Skeletal muscle satellite cell (primary cell): ENCODE data around the gene DMD.
A peak's percentile ranks its signal among the peaks of the same experiment; 100 is the strongest.

Source experiments
- H3K27me3 ChIP-seq: 2 replicates; pipeline ENCODE4 v1.7.0; 2013; ENCODE audit warnings: low read length; ENCODE audit not compliant: control insufficient read depth, insufficient read depth
- H3K36me3 ChIP-seq: 2 replicates; pipeline ENCODE4 v1.7.0; 2013; ENCODE audit warnings: mild to moderate bottlenecking, control low read depth, low read length; ENCODE audit not compliant: insufficient read depth
- H3K4me1 ChIP-seq: 2 replicates; pipeline ENCODE4 v1.7.0; 2013; ENCODE audit warnings: low read length; ENCODE audit not compliant: control insufficient read depth, insufficient read depth
- H3K4me2 ChIP-seq: 2 replicates; pipeline ENCODE4 v1.7.0; 2013; ENCODE audit warnings: mild to moderate bottlenecking, low read length
- H3K4me3 ChIP-seq: 2 replicates; pipeline ENCODE4 v1.7.0; 2013; ENCODE audit warnings: low read length
- H3K9ac ChIP-seq: 2 replicates; pipeline ENCODE4 v1.7.0; 2013; ENCODE audit warnings: mild to moderate bottlenecking, low read depth, low read length, moderate library complexity
- H3K9me3 ChIP-seq: replicated peaks from 2 replicates; pipeline ENCODE4 v1.7.0; 2013; ENCODE audit warnings: mild to moderate bottlenecking, control low read depth, low read length

The DMD gene

GRCh38 chrX:31921236-31921635 lies 1290.1 kb downstream of the DMD start:
- Histone ChIP-seq H3K4me1 (no peaks in the 10 kb centered on the region), H3K4me3 (no peak overlapping the region), H3K9me3 (no peaks in the 10 kb centered on the region), H3K9ac (no peak overlapping the region), H3K36me3 (no peaks in the 10 kb centered on the region), H3K27me3 (no peaks in the 10 kb centered on the region), H3K4me2 (peak overlapping the region; percentile 40)

DNA sequence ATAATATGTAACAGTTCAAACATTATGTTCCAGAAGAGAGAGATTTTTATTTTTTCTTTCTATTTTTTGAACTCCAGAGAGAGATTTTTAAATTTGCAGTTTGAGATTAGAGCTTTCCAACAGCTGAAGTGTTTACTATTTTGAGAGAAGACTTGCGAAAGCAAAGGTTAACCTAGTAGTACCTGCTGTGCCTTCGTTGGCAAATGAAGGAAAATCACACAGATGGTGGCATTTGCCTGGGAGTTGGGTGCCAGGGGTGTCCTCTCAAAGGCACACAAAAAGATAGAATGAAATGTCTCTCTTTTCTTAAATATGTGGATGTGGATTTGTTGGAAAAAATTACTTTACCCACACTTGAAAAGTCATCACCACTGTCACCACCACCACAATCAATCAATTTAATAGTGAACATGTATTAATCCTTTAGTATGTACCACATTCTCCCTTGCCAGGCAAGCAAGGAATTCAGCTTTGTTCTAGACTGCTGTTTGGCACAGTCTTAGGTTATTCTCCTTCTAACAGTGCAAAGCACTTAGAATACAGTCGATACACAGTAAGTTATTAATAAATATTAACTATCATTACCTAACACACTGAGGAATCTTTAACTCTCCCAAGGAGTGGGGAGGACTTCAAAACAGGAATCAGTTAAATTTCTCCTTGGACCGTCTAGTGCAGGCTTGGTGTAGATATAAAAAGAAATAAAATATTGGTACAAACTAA lies 1301.3 kb downstream of the DMD start:
- no peak overlapping the region for H3K9ac ChIP-seq
- H3K4me3 ChIP-seq, result no peak overlapping the region
- H3K36me3 ChIP-seq, result no peaks in the 10 kb centered on the region
- no peak overlapping the region for H3K4me2 ChIP-seq
- no peaks in the 10 kb centered on the region for H3K27me3 ChIP-seq
- no peaks in the 10 kb centered on the region for H3K4me1 ChIP-seq
- no peaks in the 10 kb centered on the region for H3K9me3 ChIP-seq

DNA sequence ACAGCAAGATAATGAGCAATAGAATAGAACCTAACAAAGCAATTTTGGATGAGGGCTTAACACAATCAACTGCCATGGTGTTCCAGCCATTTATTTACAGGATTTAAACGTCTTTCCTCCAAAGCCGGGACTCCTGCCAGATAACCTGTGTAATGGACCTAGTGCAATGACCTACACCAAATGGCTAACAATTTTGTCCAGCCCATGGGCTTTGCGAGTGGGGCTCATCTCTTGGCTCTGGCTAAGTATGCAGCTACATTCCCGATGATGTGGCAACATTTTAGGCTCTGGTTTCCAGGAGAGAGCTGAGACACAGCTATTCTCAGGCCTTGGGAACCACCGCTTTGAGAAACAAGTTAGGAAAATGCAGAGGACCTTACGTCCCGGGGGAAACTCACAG lies 1317.2 kb downstream of the DMD start:
- no peaks in the 10 kb centered on the region for H3K4me1 ChIP-seq
- H3K4me3 ChIP-seq, result no peak overlapping the region
- H3K36me3 ChIP-seq, result no peaks in the 10 kb centered on the region
- no peak overlapping the region for H3K4me2 ChIP-seq
- H3K9ac ChIP-seq, result no peak overlapping the region
- no peaks in the 10 kb centered on the region for H3K27me3 ChIP-seq
- H3K9me3 ChIP-seq, result no peaks in the 10 kb centered on the region

GRCh38 chrX:31893525-31893924 lies 1317.8 kb downstream of the DMD start:
- Histone ChIP-seq H3K4me2 (no peak overlapping the region), H3K4me3 (no peak overlapping the region), H3K27me3 (no peaks in the 10 kb centered on the region), H3K36me3 (no peaks in the 10 kb centered on the region), H3K9ac (no peak overlapping the region), H3K4me1 (no peaks in the 10 kb centered on the region), H3K9me3 (no peaks in the 10 kb centered on the region)

GRCh38 chrX:31889088-31889487 lies 1322.3 kb downstream of the DMD start:
- no peaks in the 10 kb centered on the region for H3K36me3 ChIP-seq
- no peaks in the 10 kb centered on the region for H3K9me3 ChIP-seq
- H3K27me3 ChIP-seq, result no peaks in the 10 kb centered on the region
- no peak overlapping the region for H3K4me3 ChIP-seq
- H3K9ac ChIP-seq, result no peak overlapping the region
- no peak overlapping the region for H3K4me2 ChIP-seq
- no peaks in the 10 kb centered on the region for H3K4me1 ChIP-seq

DNA sequence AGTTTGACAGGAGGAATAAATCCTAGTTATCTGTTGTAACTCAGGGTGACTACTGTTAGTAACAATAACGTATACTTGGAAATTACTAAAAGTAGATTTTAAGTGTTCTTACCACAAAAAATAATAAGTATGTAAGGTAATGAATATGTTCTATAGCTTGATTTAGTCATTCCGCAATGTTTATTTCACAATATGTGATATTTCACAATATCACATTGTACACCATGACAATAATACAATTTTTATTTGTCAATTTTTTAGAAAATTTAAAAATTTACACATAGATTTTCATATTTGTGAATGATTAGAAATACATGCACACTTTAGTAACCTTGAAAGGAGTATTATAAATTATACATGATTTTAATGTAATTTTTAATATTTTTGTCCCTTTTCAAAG lies 1326.8 kb downstream of the DMD start:
- Histone ChIP-seq H3K4me2 (no peak overlapping the region), H3K9me3 (no peaks in the 10 kb centered on the region), H3K9ac (no peak overlapping the region), H3K4me1 (no peaks in the 10 kb centered on the region), H3K27me3 (no peaks in the 10 kb centered on the region), H3K4me3 (no peak overlapping the region), H3K36me3 (no peaks in the 10 kb centered on the region)

DNA sequence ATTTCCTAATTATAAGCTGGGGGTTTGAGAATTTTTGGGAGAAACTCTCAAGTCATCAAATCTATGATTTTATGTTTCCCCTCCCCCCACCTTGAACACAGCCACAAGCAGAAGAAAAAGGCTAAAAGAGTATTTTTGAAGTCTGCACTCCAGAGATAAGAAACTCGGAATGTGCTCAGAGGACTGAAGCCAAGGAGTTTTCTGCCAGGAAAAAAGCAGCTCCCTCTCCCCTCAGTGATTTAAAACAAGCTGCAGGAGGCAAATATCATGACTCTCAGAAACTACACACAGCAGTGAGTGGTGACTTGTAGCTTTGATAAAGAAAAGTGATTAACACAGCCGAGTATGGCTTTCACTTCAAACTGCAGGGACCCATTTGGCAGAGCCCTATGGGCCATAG lies 1339.3 kb downstream of the DMD start:
- Histone ChIP-seq H3K4me3 (no peak overlapping the region), H3K27me3 (no peaks in the 10 kb centered on the region), H3K9me3 (no peaks in the 10 kb centered on the region), H3K4me2 (no peak overlapping the region), H3K4me1 (no peaks in the 10 kb centered on the region), H3K36me3 (no peaks in the 10 kb centered on the region), H3K9ac (no peak overlapping the region)

DNA sequence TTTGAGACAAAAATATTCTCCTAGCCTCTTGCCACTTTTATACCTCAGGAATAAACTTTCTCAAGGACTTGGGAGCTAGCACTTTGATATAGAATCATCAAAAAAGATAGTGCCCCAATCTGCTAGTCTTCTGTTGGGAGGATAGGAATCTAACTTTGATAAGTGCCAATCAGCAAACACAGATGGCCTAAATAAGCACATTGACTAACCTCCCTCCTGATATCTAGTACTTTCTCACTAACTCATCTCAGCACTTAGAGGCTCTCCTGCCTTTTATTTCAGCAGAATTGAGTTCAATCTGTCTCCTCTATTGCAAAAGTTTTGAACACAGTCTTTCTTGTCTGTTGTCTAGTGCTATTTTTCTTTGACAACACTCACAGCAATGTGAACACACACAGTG lies 1341.1 kb downstream of the DMD start:
- no peaks in the 10 kb centered on the region for H3K27me3 ChIP-seq
- no peak overlapping the region for H3K4me3 ChIP-seq
- H3K9me3 ChIP-seq, result no peaks in the 10 kb centered on the region
- H3K36me3 ChIP-seq, result no peaks in the 10 kb centered on the region
- no peaks in the 10 kb centered on the region for H3K4me1 ChIP-seq
- H3K4me2 ChIP-seq, result no peak overlapping the region
- no peak overlapping the region for H3K9ac ChIP-seq

DNA sequence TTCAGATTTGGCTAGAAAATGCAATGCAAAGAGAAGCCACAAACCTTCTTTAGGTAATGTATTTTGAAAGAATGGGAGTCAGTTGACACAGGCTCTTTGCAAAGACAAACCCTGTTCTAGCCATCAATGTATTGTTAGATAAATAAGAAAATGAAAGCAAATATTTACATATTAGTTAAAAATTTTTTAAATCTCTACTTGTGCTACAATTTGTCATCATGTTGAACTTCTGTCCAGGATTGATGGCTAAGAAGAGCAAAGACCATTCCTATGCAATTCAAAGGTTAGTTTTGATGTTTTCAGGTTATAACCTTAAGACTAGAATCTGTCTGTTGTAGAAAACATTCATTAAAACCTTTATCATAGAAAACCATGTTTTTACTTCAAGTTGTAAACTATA lies 1350.7 kb downstream of the DMD start:
- no peak overlapping the region for H3K9ac ChIP-seq
- no peaks in the 10 kb centered on the region for H3K4me1 ChIP-seq
- no peaks in the 10 kb centered on the region for H3K36me3 ChIP-seq
- no peaks in the 10 kb centered on the region for H3K27me3 ChIP-seq
- H3K4me2 ChIP-seq, result no peak overlapping the region
- H3K9me3 ChIP-seq, result no peaks in the 10 kb centered on the region
- no peak overlapping the region for H3K4me3 ChIP-seq

DNA sequence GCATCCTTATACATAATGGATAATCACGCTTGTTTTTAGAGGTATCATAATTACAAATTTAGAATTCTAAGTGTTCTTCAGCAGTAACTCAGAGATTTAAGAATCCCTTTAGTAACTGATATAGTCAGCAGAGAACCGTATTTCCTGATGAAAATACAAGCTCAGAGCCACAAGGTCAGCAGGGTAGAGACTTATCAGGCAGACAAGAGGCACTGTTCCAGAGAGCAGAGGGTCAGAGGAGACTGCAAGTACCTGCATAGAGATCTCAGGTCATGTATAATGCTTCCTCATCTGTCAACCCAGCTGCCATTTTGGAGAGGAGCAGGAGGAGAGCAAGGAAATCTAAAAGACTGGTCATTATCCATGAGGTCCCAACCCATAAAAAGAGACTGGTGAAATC lies 1352.4 kb downstream of the DMD start:
- Histone ChIP-seq H3K4me2 (no peak overlapping the region), H3K27me3 (no peaks in the 10 kb centered on the region), H3K9me3 (no peaks in the 10 kb centered on the region), H3K36me3 (no peaks in the 10 kb centered on the region), H3K9ac (no peak overlapping the region), H3K4me1 (no peaks in the 10 kb centered on the region), H3K4me3 (no peak overlapping the region)

GRCh38 chrX:31854716-31855115 lies 1356.6 kb downstream of the DMD start:
- Histone ChIP-seq H3K27me3 (no peaks in the 10 kb centered on the region), H3K9ac (no peak overlapping the region), H3K36me3 (no peaks in the 10 kb centered on the region), H3K4me2 (no peak overlapping the region), H3K4me1 (no peaks in the 10 kb centered on the region), H3K9me3 (no peaks in the 10 kb centered on the region), H3K4me3 (no peak overlapping the region)

DNA sequence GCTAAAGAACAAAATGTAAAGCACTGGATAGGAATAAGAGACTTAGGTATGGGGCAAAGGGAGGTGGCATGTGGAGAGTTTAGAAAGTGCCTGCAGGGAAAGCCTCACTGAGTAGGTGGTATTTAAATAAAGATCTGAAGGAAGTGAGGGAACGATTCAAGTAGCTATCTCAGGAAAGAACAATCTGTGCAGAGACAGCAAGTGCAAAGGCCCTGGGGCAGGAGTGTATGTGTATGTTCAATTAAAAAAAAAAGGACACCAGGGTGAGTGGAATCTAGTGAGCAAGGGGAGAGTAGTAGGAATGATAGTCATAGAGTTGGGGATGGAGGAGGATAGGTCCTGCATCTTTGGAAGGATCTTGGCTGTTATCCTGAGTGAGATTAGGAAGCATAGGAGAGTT lies 1359.6 kb downstream of the DMD start:
- Histone ChIP-seq H3K27me3 (no peaks in the 10 kb centered on the region), H3K9me3 (no peaks in the 10 kb centered on the region), H3K4me3 (no peak overlapping the region), H3K9ac (no peak overlapping the region), H3K4me2 (no peak overlapping the region), H3K36me3 (no peaks in the 10 kb centered on the region), H3K4me1 (no peaks in the 10 kb centered on the region)
